GM12878 (cell line): ENCODE measurements around the gene OR1L4. TPM values are rescaled to one million over a fixed set of nuclear protein-coding genes. Genes with fewer than 3 reads are reported as not detected.

Experiments
- ATAC-seq: fragments of 200-7000 bp; cut with Tn5 transposase; 3 replicates; pipeline ENCODE4 v1.9.1; 2020; ENCODE audit warnings: mild to moderate bottlenecking, moderate library complexity
- BruUV-seq: library from RNA; stranded (reverse); fragments of 400-500 nt; replicated peaks from 2 replicates; lab custom pipeline; 2021; lab: Mats Ljungman, UMichigan
- CTCF ChIA-PET: fragments of 300-600 bp; sonication (Branson Sonifier 250); formaldehyde crosslinking; extraction: SDS; loops from one replicate; lab custom pipeline; 2021; ENCODE audit warnings: inconsistent platforms; lab: Yijun Ruan, JAX
- POLR2A ChIA-PET: fragments of 350-600 bp; formaldehyde crosslinking; extraction: SDS; loops from one replicate; lab custom pipeline; 2021; ENCODE audit warnings: inconsistent platforms; lab: Charles Lee
- RAD21 ChIA-PET: fragments of 300-600 bp; sonication (Branson Sonifier 250); formaldehyde crosslinking; loops from one replicate; lab custom pipeline; 2023; ENCODE audit warnings: antibody characterized with exemption; ENCODE audit not compliant: unreplicated experiment; lab: Charles Lee
- SMC1A ChIA-PET: fragments of 300-600 bp; sonication (Branson Sonifier 250); formaldehyde crosslinking; loops from one replicate; lab custom pipeline; 2023; ENCODE audit not compliant: unreplicated experiment, uncharacterized antibody; lab: Charles Lee
- DNase-seq: peaks from one replicate; pipeline ENCODE4 v3.0.0-alpha.2; 2011; ENCODE audit warnings: low read depth, low spot score
- FAIRE-seq: peaks from 3 replicates; lab custom pipeline; 2011; peaks lifted over from hg19 to GRCh38; lab: Jason Lieb, UNC
- H2AFZ ChIP-seq: 2 replicates; pipeline ENCODE4 v1.6.0; 2011; ENCODE audit warnings: low read depth, low read length, control low read depth; ENCODE audit not compliant: control insufficient read depth
- H3K27ac ChIP-seq: 2 replicates; pipeline ENCODE4 v1.5.1; 2011; ENCODE audit warnings: control low read depth; ENCODE audit not compliant: control insufficient read depth, insufficient read depth
- H3K27me3 ChIP-seq, 2 experiments: replicated peaks in 1 of 2; 2 replicates each; pipeline versions ENCODE4 v1.6.0 to v1.6.1; 2011; ENCODE audit warnings: low read length in 1 of 2; ENCODE audit not compliant: control insufficient read depth in 2 of 2, insufficient read depth in 2 of 2
- H3K36me3 ChIP-seq, 2 experiments: 2 replicates each; pipeline ENCODE4 v1.5.1; 2011; ENCODE audit warnings: low read length in 1 of 2; ENCODE audit not compliant: control insufficient read depth in 2 of 2, insufficient read depth in 2 of 2
- H3K4me1 ChIP-seq: 2 replicates; pipeline ENCODE4 v1.6.1; 2011; ENCODE audit warnings: mild to moderate bottlenecking, low read length, moderate library complexity, mixed read lengths; ENCODE audit not compliant: control insufficient read depth, insufficient read depth
- H3K4me2 ChIP-seq: 2 replicates; pipeline ENCODE4 v1.6.0; 2011; ENCODE audit warnings: control low read depth; ENCODE audit not compliant: control insufficient read depth, insufficient read depth
- H3K4me3 ChIP-seq: fragments of 200-600 bp; sonication (generic); 2 replicates; pipeline ENCODE4 v1.5.1; 2016
- H3K79me2 ChIP-seq: 2 replicates; pipeline ENCODE4 v1.6.0; 2011; ENCODE audit warnings: low read length; ENCODE audit not compliant: control insufficient read depth, insufficient read depth
- H3K9ac ChIP-seq: 2 replicates; pipeline ENCODE4 v1.8.0; 2011; ENCODE audit warnings: low read length, control low read depth, mixed read lengths; ENCODE audit not compliant: control insufficient read depth, insufficient read depth
- H3K9me3 ChIP-seq: replicated peaks from 3 replicates; pipeline ENCODE4 v1.5.1; 2011; ENCODE audit warnings: mild to moderate bottlenecking, low read length; ENCODE audit not compliant: control insufficient read depth, insufficient read depth
- H4K20me1 ChIP-seq: 2 replicates; pipeline ENCODE4 v1.6.0; 2011; ENCODE audit not compliant: control insufficient read depth, insufficient read depth
- CBX5 ChIP-seq: sonication (generic); IDR thresholded peaks from 2 replicates; pipeline ENCODE4 v1.6.1; 2016; ENCODE audit warnings: low read depth, moderate library complexity, mild to moderate bottlenecking, inconsistent platforms
- LARP7 ChIP-seq: fragments of 450-650 bp; IDR thresholded peaks from 2 replicates; pipeline ENCODE4 v1.6.1; 2017; ENCODE audit warnings: mild to moderate bottlenecking
- STAT1 ChIP-seq: fragments of 450-650 bp; conservative IDR thresholded peaks from 2 replicates; pipeline ENCODE4 v1.6.1; 2014; ENCODE audit warnings: antibody characterized with exemption, mild to moderate bottlenecking
- ZZZ3 ChIP-seq: IDR thresholded peaks from 2 replicates; pipeline ENCODE4 v1.6.1; 2011; ENCODE audit warnings: low read depth; ENCODE audit not compliant: control insufficient read depth, insufficient read length
- in situ Hi-C: fragments of 300-500 bp; cut with MboI; formaldehyde crosslinking; loops from 9 replicates; pipeline ENCODE4 v1.14.3; 2018; ENCODE audit warnings: mixed read lengths
- intact Hi-C: fragments of 100-400 bp; cut with micrococcal nuclease; formaldehyde crosslinking; loops from one replicate; pipeline ENCODE4 v1.14.2; 2022; ENCODE audit not compliant: unreplicated experiment
- polyA plus RNA-seq, 11 experiments: library from polyadenylated mRNA; depleted of rRNA in 4 of 11; unstranded in 6 of 11; stranded (reverse) in 5 of 11; fragments of >200 nt; fragmentation: Nextera tagmentation in 4 of 11; fragmentation: Illumina TruSeq in 1 of 11; extraction: Ambion mirVana in 4 of 11; extraction: Trizol in 1 of 11; gene quantifications; 1 replicate in 1 of 11; 2 replicates in 10 of 11; pipeline versions ENCODE4 v1.2.1 to v1.2.3, GENCODE V29; 2011 to 2016; ENCODE audit warnings: inconsistent platforms in 2 of 11, missing spikeins in 2 of 11, low read depth in 1 of 11
- total RNA-seq, 4 experiments: library from RNA; depleted of rRNA in 3 of 4; stranded (reverse); fragments of >200 nt in 3 of 4; fragmentation: Illumina TruSeq in 1 of 4; extraction: Trizol in 1 of 4; gene quantifications; 2 replicates each; pipeline versions ENCODE4 v1.2.1 to v1.2.3, GENCODE V29; 2013 to 2021
- TF ChIP-seq, protein P1 (sequence below): fragments of 450-650 bp; formaldehyde crosslinking; IDR thresholded peaks from 2 replicates; pipeline ENCODE4 v1.4.0; 2020; ENCODE audit warnings: mild to moderate bottlenecking, moderate library complexity
- TF ChIP-seq, protein P2 (sequence below): fragments of 450-650 bp; IDR thresholded peaks from 2 replicates; pipeline ENCODE4 v1.6.1; 2016; ENCODE audit warnings: mild to moderate bottlenecking

The OR1L4 gene
- total and polyA plus RNA-seq, 10 of the 15 experiments (the other 5 are each of a cell fraction or from before 2014, with no cell fraction given) = not detected

DNA sequence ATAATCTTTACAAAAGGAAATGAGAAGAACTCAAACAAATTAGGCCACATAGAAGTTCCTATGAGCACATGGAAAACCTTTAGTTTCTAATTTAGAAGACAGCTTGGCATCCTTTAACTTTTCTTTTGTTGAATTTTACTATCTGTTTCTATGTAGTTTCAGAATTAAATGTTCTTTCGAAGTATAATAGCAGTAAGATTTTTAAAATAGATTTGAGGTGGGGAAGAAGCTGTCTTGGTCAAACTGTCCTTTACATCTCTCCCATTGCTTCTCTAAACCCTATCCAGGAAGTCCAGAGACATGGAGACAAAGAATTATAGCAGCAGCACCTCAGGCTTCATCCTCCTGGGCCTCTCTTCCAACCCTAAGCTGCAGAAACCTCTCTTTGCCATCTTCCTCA lies at the start of gene OR1L4 (continued):
- TF ChIP-seq, protein P1, sequence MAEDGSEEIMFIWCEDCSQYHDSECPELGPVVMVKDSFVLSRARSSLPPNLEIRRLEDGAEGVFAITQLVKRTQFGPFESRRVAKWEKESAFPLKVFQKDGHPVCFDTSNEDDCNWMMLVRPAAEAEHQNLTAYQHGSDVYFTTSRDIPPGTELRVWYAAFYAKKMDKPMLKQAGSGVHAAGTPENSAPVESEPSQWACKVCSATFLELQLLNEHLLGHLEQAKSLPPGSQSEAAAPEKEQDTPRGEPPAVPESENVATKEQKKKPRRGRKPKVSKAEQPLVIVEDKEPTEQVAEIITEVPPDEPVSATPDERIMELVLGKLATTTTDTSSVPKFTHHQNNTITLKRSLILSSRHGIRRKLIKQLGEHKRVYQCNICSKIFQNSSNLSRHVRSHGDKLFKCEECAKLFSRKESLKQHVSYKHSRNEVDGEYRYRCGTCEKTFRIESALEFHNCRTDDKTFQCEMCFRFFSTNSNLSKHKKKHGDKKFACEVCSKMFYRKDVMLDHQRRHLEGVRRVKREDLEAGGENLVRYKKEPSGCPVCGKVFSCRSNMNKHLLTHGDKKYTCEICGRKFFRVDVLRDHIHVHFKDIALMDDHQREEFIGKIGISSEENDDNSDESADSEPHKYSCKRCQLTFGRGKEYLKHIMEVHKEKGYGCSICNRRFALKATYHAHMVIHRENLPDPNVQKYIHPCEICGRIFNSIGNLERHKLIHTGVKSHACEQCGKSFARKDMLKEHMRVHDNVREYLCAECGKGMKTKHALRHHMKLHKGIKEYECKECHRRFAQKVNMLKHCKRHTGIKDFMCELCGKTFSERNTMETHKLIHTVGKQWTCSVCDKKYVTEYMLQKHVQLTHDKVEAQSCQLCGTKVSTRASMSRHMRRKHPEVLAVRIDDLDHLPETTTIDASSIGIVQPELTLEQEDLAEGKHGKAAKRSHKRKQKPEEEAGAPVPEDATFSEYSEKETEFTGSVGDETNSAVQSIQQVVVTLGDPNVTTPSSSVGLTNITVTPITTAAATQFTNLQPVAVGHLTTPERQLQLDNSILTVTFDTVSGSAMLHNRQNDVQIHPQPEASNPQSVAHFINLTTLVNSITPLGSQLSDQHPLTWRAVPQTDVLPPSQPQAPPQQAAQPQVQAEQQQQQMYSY (CRISPR knock-in tag) = no peak
- TF ChIP-seq LARP7 = no peak
- no peak for TF ChIP-seq ZZZ3
- TF ChIP-seq STAT1 = no peak

DNA sequence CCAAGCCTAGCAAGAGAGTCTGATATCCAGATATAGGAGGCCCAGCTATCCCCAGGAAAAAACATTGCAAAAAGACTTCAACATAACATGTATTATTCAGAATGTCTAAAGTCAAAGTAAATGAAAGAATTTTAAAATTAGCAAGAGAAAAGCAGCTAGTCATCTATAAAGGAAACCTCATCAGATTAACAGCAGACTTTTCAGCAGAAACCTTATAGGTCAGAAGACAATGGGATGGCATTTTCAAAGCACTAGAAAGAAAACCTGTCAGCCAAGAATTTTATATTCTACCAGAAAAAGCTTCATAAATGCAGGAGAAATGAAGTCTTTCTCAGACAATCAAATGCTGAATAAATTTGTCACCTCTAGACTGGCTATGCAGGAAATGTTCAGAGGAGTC lies 38.9 kb upstream of the OR1L4 start:
- no TSS peak for BruUV-seq
- CTCF ChIA-PET = no interaction called here
- Histone ChIP-seq H3K27me3 (no peaks in the 10 kb centered on the region), H3K36me3 (no peaks in the 10 kb centered on the region), H3K9me3 (no peaks in the 10 kb centered on the region), H3K4me3 (no peak overlapping the region), H3K79me2 (no peaks in the 10 kb centered on the region), H3K4me2 (no peak overlapping the region), H4K20me1 (no peaks in the 10 kb centered on the region), H2AFZ (no peak overlapping the region), H3K4me1 (no peaks in the 10 kb centered on the region), H3K9ac (no peak overlapping the region), H3K27ac (no peak overlapping the region)
- TF ChIP-seq, protein P2, sequence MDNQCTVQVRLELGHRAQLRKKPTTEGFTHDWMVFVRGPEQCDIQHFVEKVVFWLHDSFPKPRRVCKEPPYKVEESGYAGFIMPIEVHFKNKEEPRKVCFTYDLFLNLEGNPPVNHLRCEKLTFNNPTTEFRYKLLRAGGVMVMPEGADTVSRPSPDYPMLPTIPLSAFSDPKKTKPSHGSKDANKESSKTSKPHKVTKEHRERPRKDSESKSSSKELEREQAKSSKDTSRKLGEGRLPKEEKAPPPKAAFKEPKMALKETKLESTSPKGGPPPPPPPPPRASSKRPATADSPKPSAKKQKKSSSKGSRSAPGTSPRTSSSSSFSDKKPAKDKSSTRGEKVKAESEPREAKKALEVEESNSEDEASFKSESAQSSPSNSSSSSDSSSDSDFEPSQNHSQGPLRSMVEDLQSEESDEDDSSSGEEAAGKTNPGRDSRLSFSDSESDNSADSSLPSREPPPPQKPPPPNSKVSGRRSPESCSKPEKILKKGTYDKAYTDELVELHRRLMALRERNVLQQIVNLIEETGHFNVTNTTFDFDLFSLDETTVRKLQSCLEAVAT = no peak
- 0 out of 2 replicates have a peak, but pooled peaks have one; percentile 40 for TF ChIP-seq CBX5
- POLR2A ChIA-PET = no interaction called here
- SMC1A ChIA-PET = no interaction called here
- DNase-seq = no peak
- RAD21 ChIA-PET = no interaction called here
- FAIRE-seq = no peak
- intact Hi-C loops = no loop called here
- in situ Hi-C loops = no loop called here
- no peak for ATAC-seq
